Transverse colon (tissue), 4 donors: ENCODE results near the gene EHBP1.

Experiments used
- CTCF ChIP-seq, 5 experiments: fragments of 200-600 bp in 3 of 5; fragments of 450-650 bp in 2 of 5; sonication (generic) in 3 of 5; IDR thresholded peaks; 1 replicate in 2 of 5; 2 replicates in 3 of 5; pipeline ENCODE4 v1.5.1; 2016 to 2017; ENCODE audit warnings: antibody characterized with exemption in 5 of 5, inconsistent platforms in 3 of 5, mild to moderate bottlenecking in 2 of 5, moderate library complexity in 1 of 5
- EP300 ChIP-seq: sonication (generic); formaldehyde crosslinking; IDR thresholded peaks from one replicate; pipeline ENCODE4 v1.6.1; 2017; ENCODE audit warnings: antibody characterized with exemption, low read depth
- POLR2A ChIP-seq: fragments of 450-650 bp; IDR thresholded peaks from one replicate; pipeline ENCODE4 v1.6.1; 2016; ENCODE audit warnings: antibody characterized with exemption, mild to moderate bottlenecking, moderate library complexity
- POLR2AphosphoS5 ChIP-seq, 3 donors: sonication (generic); formaldehyde crosslinking; IDR thresholded peaks; one replicate each; pipeline ENCODE4 v1.6.1; 2016; ENCODE audit warnings: antibody characterized with exemption in 3 of 3

GRCh38 chr2:62760026-62760425 is 54.5 kb downstream of the EHBP1 start:
- no peak for TF ChIP-seq CTCF (IDR thresholded peaks at IDR 0.05)
- TF ChIP-seq POLR2A = no peak
- no peak for TF ChIP-seq EP300
- TF ChIP-seq POLR2AphosphoS5 (IDR thresholded peaks at IDR 0.05) = no peak
